HG02678 (cell line): Measurements from ENCODE around the gene UGT1A8.

ENCODE experiments used
- ATAC-seq: cut with Tn5 transposase; IDR thresholded peaks from one replicate; pipeline ENCODE4 v1.9.1; 2021; ENCODE audit warnings: mild to moderate bottlenecking, moderate library complexity; ENCODE audit not compliant: unreplicated experiment

Gene UGT1A8

DNA sequence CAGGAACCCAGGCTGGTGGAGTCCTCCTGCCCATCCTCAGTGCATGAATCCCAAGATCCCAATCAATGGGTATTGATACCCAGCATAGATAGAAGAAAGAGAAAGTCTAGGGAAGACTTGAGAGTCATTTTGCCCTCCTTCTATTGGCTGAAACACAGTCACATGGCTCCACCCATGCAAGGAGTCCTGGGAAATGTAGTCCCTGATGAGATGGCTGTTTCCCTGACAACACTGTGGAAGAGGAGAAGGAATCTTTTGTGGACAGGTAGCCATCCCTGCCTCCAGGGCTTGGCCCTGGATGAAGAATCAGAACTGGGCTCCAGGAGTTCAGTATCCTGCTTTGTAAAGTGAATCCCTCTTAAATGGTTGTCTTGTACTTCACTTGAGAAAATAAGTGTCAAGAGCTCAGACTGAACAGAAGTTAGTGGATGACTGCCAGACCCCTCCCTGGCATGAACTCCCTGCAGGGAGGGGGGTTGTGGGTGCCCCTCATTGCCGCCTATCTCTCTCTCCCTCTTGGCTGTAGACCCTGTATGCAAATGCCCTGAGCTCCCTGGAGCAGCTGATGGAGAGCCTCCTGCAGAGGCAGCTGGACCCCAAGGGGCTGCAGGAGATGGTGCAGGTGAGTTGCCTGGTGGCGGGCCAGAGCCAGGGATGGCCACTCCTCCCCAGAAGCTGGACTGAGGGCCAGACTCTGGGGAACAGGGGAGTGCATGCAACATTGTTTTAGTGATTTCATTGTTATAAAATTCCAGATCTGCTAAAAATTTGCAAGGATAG lies 196.8 kb downstream of the UGT1A8 start:
- ATAC-seq, result no peak

DNA sequence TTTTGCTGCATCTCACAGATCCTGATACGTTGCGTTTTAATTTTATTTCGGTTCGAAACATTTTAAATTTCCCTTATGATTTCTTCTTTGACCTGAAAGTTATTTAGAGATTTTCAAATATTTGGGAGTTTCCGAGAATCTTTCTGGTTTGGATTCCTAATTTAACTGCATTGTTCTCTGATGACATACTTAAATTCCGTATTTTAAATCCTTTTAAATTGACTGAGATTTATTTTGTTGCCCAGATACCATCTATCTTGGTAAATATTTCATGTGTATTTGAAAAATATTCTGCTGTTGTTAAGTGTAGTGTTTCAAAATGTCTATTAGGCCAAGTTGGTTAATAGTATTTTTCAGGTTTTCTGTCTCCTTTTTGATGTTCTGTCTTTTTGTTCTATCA lies 198.4 kb downstream of the UGT1A8 start:
- ATAC-seq, result no peak

DNA sequence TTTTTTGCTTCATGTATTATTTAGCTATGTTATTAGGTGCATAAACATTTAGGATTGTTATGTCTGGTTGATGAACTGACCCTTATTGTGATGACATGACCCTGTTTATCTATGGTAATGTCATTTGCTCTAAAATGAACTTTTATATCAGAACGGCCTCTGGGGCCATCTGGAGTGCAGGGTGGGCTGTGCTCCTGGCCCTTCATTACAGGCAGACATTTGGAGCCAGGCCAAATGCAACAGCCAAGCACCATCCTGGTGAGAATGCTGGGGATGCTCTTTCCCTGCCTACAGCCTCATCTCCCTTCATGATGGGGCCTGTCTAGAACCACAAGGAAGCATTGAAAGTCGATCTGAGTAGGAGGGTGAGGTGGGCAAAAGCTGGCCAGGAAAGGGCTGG lies 198.9 kb downstream of the UGT1A8 start:
- no peak for ATAC-seq

- no peak for ATAC-seq
These were observed 199.3 kb downstream of the UGT1A8 start for GRCh38 chr2:233816771-233817170.

DNA sequence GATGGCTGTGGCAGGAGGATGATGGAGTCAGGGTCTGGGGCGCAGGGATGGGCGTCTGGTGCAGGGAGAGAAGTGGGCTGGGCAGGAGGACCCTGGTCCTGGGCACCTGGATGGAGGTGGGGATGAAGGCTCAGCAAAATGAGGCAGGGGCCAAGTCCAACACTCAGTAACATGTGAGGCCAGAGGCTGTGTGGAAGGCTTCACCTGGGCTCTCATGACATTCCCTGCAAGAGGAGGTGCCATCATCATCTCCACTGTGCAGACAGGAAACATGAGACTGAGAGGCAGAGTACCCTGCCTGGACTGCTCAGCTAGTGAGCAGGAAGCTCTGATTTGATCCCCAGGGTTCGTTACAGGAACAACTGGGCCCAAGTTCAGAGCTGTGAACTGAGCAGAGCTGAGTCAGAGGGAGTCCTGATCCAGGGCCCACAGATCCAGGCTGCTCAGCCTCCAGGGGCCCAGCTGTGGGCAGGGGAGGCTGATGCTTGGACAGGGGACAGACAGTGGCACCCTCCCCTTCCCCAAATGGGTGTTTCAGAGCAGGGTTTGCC lies 200.0 kb downstream of the UGT1A8 start:
- no peak for ATAC-seq

DNA sequence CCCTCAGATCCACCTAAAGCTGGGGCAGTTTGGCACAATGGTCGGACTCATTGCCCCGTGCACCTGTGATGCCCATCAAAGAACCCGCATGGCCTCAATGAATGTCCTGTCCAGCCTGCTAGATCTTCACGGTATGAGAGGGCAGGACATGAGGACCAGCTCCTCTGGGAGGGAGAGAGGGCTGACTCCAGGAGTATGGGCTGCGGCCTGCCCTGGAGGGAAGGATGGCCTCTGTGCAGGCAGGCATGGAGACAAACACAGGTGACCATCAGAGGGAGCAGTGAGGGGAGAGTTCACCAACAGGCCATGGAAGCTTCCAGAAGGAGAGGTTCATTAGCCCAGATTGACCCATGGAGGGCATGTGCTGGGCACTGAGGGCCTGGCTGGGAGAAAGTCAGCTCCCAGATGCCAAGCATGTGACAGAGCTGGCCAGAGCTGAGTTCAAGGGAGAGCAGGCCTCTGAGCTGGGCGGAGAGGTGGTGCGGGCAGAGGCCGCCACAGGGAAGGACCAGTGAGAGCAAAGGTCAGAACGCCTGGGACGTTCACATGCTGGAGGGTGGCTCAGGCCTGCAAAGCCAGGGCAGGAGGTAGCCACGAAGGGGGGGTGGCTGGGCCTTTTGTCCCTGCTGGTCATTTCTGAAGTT lies 200.7 kb downstream of the UGT1A8 start:
- no peak for ATAC-seq

DNA sequence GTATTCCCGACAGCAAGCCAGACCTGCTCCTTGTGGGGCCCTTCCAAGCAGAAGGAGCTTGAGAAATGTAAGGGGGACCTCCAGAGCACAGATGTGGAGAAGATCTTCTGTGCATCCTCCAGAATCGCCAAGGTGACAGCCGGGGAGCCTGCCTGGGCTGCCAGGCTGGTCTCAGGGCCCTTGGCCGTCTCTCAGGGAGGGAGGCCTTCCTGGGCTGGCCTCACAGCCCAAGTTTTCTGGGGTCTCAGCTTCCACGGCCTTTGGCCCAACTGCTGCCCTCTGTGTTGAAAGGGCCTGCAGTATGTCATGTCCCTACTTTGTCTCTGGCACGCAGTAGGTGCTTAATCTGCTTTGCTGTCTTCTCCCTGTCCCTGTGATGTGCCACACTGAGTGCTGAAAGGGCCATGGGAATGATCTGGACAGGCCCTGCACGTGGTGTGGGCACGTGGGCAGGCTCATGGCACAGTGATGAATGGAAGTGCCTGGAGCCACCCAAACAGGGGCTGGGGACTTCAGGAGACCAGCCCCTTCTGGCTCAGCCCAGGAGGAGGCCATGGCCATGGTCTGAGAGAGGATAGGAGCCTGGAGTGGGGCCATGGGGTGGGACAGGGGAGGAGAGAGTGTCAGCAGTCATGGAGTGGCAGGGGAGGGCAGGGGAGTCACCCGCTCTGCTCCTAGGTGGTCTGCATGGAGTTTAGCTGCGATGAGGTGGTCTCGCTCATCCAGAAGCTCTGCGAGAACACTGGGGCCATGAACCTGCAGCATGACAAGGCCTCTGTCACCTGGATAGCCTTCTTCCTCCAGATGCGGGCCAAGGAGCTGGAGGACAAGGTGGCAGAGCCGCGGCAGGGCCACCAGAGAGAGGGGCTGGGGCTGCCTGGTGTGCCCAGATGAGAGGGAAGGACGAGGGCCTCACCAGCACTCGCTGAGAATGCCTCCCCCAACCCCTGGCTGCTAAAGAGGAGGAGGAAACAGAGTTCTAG lies 201.5 kb downstream of the UGT1A8 start:
- ATAC-seq, result no peak

GRCh38 chr2:233819884-233820773 lies 202.7 kb downstream of the UGT1A8 start:
- ATAC-seq, result no peak

- no peak for ATAC-seq
These were observed 203.3 kb downstream of the UGT1A8 start for GRCh38 chr2:233820774-233821105.

DNA sequence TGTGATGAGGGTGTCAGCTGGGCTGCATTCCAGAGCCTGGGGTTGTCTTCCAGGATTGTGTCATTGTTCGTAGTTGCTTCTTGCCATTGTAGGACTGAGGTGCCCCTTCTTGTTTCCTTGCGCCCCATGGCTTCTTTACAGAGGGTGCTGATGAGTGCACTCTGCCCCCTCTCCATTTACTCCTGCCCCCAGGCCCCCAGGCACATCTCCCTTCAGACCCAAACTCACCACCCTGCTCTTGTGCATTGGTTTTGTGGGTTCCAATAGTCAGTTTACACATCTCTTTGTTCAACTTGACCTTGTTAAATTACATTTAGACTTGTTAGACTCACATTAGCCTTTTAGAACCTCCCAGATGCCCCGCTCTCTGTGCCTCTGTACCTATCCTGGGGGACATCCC lies 203.8 kb downstream of the UGT1A8 start:
- no peak for ATAC-seq

DNA sequence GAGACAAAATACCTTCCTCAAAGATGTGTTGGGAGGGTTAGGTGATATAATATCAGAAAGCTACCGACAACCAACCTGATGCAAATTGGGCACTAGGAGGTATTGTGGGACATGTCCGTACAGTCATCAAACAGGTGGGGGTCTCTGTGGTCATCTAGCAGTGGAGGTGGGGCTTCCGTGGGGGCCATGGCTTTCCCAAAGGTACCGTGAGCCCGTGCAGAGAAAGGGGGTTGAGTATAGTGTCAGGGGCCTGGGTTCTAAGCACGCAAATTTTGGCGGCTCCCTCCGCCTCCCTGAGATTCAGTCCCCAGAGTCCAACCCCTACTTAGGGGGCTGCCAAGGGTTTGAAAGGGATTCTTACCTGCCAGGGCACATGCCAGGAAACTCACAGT lies 204.3 kb downstream of the UGT1A8 start:
- ATAC-seq, result no peak

- ATAC-seq, result no peak
These were observed 204.8 kb downstream of the UGT1A8 start for GRCh38 chr2:233822101-233822771.
